Natural killer cell (primary cell): ENCODE measurements around the gene SHBG. TPM values are rescaled to one million over a fixed set of nuclear protein-coding genes. Genes with fewer than 3 reads are reported as not detected.
A peak's percentile ranks its signal among the peaks of the same experiment; 100 is the strongest.

Experiments
- ATAC-seq, 3 donors: fragments of 150-1000 bp in 2 of 3; fragments of 200-7000 bp in 1 of 3; cut with Tn5 transposase; 1 replicate in 1 of 3; 2 replicates in 2 of 3; pipeline ENCODE4 v1.10.0; 2021; ENCODE audit warnings: mild to moderate bottlenecking in 2 of 3, moderate library complexity in 2 of 3
- DNase-seq, 2 donors: peaks; one replicate each; pipeline versions ENCODE4 v3.0.0 to v3.0.0-alpha.2; 2013 to 2021; ENCODE audit warnings: mixed read lengths in 1 of 2
- H3K27ac ChIP-seq: one replicate; pipeline ENCODE4 v1.5.1; 2013; ENCODE audit warnings: mild to moderate bottlenecking, low read length
- H3K27me3 ChIP-seq: one replicate; pipeline ENCODE4 v1.6.1; 2013; ENCODE audit warnings: low read length; ENCODE audit not compliant: control insufficient read depth, insufficient read depth
- H3K36me3 ChIP-seq: one replicate; pipeline ENCODE4 v1.6.1; 2013; ENCODE audit warnings: low read length; ENCODE audit not compliant: control insufficient read depth, insufficient read depth
- H3K4me1 ChIP-seq: one replicate; pipeline ENCODE4 v1.6.1; 2013; ENCODE audit warnings: low read length; ENCODE audit not compliant: control insufficient read depth, insufficient read depth
- H3K4me3 ChIP-seq: one replicate; pipeline ENCODE4 v1.5.1; 2013; ENCODE audit warnings: low read length
- H3K9me3 ChIP-seq: one replicate; pipeline ENCODE4 v1.6.1; 2013; ENCODE audit warnings: low read length; ENCODE audit not compliant: control insufficient read depth, insufficient read depth
- H3K27ac Mint-ChIP-seq, 2 donors: one replicate each; pipeline ENCODE4 v1.8.0; 2022; ENCODE audit warnings: mild to moderate bottlenecking in 2 of 2, mixed read lengths in 2 of 2, moderate library complexity in 1 of 2
- H3K27me3 Mint-ChIP-seq, 2 donors: one replicate each; pipeline ENCODE4 v1.8.0; 2022; ENCODE audit warnings: low read depth in 2 of 2, mixed read lengths in 2 of 2
- H3K36me3 Mint-ChIP-seq: one replicate; pipeline ENCODE4 v1.8.0; 2022; ENCODE audit warnings: mixed read lengths
- H3K4me1 Mint-ChIP-seq, 2 donors: one replicate each; pipeline ENCODE4 v1.8.0; 2022; ENCODE audit warnings: mixed read lengths in 2 of 2
- H3K4me3 Mint-ChIP-seq: one replicate; pipeline ENCODE4 v1.8.0; 2022; ENCODE audit warnings: mild to moderate bottlenecking, moderate library complexity, mixed read lengths
- H3K9me3 Mint-ChIP-seq, 2 donors: one replicate each; pipeline ENCODE4 v1.8.0; 2022; ENCODE audit warnings: mixed read lengths in 2 of 2
- WGBS: methylation state at CpG from one replicate; pipeline ENCODE4 v1.1.7; 2013; ENCODE audit warnings: missing lambda C conversion rate; ENCODE audit not compliant: insufficient coverage; 5-methylcytosine and 5-hydroxymethylcytosine counted together
- intact Hi-C: fragments of 100-400 bp; cut with micrococcal nuclease; formaldehyde crosslinking; loops from one replicate; pipeline ENCODE4 v1.14.2; 2022
- total RNA-seq, 4 donors: library from RNA; stranded (reverse); fragments of 120-200 nt in 1 of 4; gene quantifications; one replicate each; pipeline versions ENCODE4 v1.2.3 to v1.2.4, GENCODE V29; 2013 to 2022
- TF ChIP-seq, protein P1 (sequence below): fragments of 200-600 bp; IDR thresholded peaks from one replicate; pipeline ENCODE4 v1.8.0; 2022; ENCODE audit warnings: antibody characterized with exemption

SHBG gene
- total RNA-seq, 3 donors from 2014 or later (not counting 1 experiment from before 2014, with no cell fraction given): not detected

GRCh38 chr17:7583253-7584109 lies 46.5 kb upstream of the SHBG start, which contains the start of gene MPDU1:
Gene MPDU1, plus strand, starts transcription at chr17:7583852. Its CDS starts 11 bp downstream, at chr17:7583863.
- no peaks in the 10 kb centered on the region for H3K9me3 Mint-ChIP-seq
- WGBS: 20% methylated on average over 69 of the region's 69 CpGs
- H3K4me1 Mint-ChIP-seq: peaks cover 38 to 55% of the 10 kb centered on the region in 2 donors

DNA sequence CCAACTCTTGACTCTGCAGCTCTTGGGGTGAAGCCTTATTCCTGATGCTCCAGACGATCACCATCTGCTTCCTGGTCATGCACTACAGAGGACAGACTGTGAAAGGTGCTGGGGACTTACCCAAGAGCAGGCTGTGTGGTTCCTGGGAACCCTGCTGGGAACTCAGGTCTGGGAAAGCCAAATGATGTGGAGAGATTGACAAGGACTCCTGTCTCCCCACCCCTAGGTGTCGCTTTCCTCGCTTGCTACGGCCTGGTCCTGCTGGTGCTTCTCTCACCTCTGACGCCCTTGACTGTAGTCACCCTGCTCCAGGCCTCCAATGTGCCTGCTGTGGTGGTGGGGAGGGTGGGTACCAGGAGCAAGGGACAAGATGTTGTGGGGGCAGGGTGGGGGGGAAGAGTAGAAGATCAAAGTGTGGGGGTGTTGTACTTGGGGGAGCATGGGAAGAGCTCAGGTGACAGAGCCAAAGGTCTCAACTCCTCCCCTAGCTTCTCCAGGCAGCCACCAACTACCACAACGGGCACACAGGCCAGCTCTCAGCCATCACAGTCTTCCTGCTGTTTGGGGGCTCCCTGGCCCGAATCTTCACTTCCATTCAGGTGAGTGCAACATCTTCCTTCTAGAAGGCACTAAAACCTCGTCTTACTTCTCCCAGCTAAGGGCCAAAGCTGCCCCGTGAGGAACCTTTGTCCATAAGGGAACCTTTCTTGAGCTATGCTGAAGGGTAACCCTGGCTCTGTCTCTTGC lies 43.1 kb upstream of the SHBG start:
- H3K4me1 Mint-ChIP-seq: peaks cover 16 to 28% of the 10 kb centered on the region in 2 donors
- H3K27ac ChIP-seq: no peak overlapping the region
- intact Hi-C loops: no loop called here
- 96% methylated on average over 9 of the region's 9 CpGs for WGBS
- H3K36me3 Mint-ChIP-seq: no peaks in the 10 kb centered on the region
- H3K9me3 ChIP-seq: no peaks in the 10 kb centered on the region
- ATAC-seq (no peak), DNase-seq (no peak)
- H3K4me3 Mint-ChIP-seq: peak overlapping the region; percentile 40
- no peaks in the 10 kb centered on the region for H3K9me3 Mint-ChIP-seq
- no peaks in the 10 kb centered on the region for H3K27me3 Mint-ChIP-seq
- TF ChIP-seq, protein P1, sequence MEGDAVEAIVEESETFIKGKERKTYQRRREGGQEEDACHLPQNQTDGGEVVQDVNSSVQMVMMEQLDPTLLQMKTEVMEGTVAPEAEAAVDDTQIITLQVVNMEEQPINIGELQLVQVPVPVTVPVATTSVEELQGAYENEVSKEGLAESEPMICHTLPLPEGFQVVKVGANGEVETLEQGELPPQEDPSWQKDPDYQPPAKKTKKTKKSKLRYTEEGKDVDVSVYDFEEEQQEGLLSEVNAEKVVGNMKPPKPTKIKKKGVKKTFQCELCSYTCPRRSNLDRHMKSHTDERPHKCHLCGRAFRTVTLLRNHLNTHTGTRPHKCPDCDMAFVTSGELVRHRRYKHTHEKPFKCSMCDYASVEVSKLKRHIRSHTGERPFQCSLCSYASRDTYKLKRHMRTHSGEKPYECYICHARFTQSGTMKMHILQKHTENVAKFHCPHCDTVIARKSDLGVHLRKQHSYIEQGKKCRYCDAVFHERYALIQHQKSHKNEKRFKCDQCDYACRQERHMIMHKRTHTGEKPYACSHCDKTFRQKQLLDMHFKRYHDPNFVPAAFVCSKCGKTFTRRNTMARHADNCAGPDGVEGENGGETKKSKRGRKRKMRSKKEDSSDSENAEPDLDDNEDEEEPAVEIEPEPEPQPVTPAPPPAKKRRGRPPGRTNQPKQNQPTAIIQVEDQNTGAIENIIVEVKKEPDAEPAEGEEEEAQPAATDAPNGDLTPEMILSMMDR: no peak
- H3K27me3 ChIP-seq: no peaks in the 10 kb centered on the region
- peaks cover 16% of the 10 kb centered on the region for H3K36me3 ChIP-seq
- no peak overlapping the region for H3K4me3 ChIP-seq
- peaks cover 35% of the 10 kb centered on the region for H3K4me1 ChIP-seq
- H3K27ac Mint-ChIP-seq: peak overlapping the region in 1 of 2 donors; percentile 29

More at GRCh38 chr17:7583253-7584109, 46.5 kb upstream of the SHBG start, which contains the start of gene MPDU1:
- H3K36me3 Mint-ChIP-seq: no peaks in the 10 kb centered on the region
- TF ChIP-seq, protein P1: no peak
- intact Hi-C loops: loop anchor here (1.0 kb wide), 2 partner anchors 10 to 103 kb away; no protein-coding TSS in a partner anchor
- DNase-seq (peak; percentile 93 to 98), ATAC-seq (peak; percentile 80 to 93 (median 83))
- peak within 1 kb of the TSS; percentile 69 for H3K4me3 ChIP-seq
- no peaks in the 10 kb centered on the region for H3K9me3 ChIP-seq
- no peaks in the 10 kb centered on the region for H3K27me3 Mint-ChIP-seq
- H3K27ac ChIP-seq: peak within 1 kb of the TSS; percentile 88
- H3K36me3 ChIP-seq: peaks cover 12% of the 10 kb centered on the region
- H3K4me1 ChIP-seq: peaks cover 57% of the 10 kb centered on the region
- H3K27me3 ChIP-seq: no peaks in the 10 kb centered on the region
- peak within 1 kb of the TSS; percentile 98 to 99 for H3K27ac Mint-ChIP-seq
- peak within 1 kb of the TSS; percentile 96 for H3K4me3 Mint-ChIP-seq

DNA sequence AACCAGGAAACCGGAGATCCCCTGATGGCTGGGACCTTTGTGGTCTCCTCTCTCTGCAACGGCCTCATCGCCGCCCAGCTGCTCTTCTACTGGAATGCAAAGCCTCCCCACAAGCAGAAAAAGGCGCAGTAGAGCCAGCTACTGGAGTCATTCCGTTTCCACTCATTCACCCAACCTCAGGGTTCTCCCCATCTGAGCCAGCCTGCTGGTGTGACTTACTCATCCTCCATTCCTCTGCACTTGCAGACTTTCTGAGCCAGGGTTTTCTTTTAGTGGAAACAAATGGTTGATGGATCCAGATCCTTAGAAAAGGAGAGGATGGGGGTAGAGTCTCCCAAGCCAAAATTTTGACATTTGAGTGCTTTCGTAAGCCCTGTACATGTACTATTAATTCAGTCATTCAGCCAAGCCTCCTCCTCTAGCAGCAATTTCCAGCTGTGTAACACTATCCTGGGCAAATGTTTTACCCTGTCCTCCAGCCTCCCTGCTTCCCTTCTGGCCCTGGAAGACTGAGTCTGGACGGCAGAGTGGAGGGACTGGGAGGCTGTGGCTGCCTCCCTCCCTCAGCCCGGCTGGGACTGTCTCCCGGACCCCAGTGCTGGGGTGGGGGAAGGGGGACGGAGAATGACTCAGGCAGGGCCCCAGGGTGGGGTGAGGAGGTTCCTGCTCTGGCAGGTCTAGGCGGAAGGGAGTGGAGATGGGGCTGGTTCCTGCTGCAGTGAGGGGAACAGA lies 42.3 kb upstream of the SHBG start:
- no peak overlapping the region for H3K4me3 ChIP-seq
- no peaks in the 10 kb centered on the region for H3K9me3 ChIP-seq
- TF ChIP-seq, protein P1: no peak
- Mint-ChIP-seq H3K27ac (peak overlapping the region in 1 of 2 donors; percentile 29), H3K9me3 (no peaks in the 10 kb centered on the region), H3K4me1 (peaks cover 12 to 21% of the 10 kb centered on the region in 2 donors), H3K27me3 (no peaks in the 10 kb centered on the region), H3K36me3 (no peaks in the 10 kb centered on the region), H3K4me3 (peak overlapping the region; percentile 40)
- H3K27me3 ChIP-seq: no peaks in the 10 kb centered on the region
- WGBS: 83% methylated on average over 12 of the region's 12 CpGs
- H3K4me1 ChIP-seq: peaks cover 28% of the 10 kb centered on the region
- intact Hi-C loops: loop anchor here (2.0 kb wide), 1 partner anchor 73 kb away; no protein-coding TSS in a partner anchor
- ATAC-seq: no peak
- DNase-seq: no peak
- H3K36me3 ChIP-seq: peaks cover 23% of the 10 kb centered on the region
- no peak overlapping the region for H3K27ac ChIP-seq
